Kidney (tissue), 14 donors: Measurements from ENCODE around the gene ZNF143. TPM values are rescaled to one million over a fixed set of nuclear protein-coding genes. Genes with fewer than 3 reads are reported as not detected.
"Not testable (repeated sequence)": the region's sequence is repeated elsewhere in the genome, so short reads cannot be mapped to it uniquely, and the experiment has no call there.

ENCODE experiments used
- DNase-seq, 5 donors: peaks; one replicate each; pipeline ENCODE4 v3.0.0-alpha.2; 2013 to 2020
- FAIRE-seq: peaks from 2 replicates; lab custom pipeline; 2012; peaks lifted over from hg19 to GRCh38; lab: Jason Lieb, UNC
- H3K27ac ChIP-seq, 2 donors: one replicate each; pipeline ENCODE4 v1.7.0; 2013; ENCODE audit warnings: low read depth in 2 of 2, low read length in 2 of 2, inconsistent platforms in 1 of 2
- H3K27me3 ChIP-seq: one replicate; pipeline ENCODE4 v1.7.1; 2013; ENCODE audit warnings: low read length, inconsistent platforms; ENCODE audit not compliant: control insufficient read depth, insufficient read depth
- H3K36me3 ChIP-seq, 3 donors: one replicate each; pipeline versions ENCODE4 v1.7.0 to v1.7.1; 2013; ENCODE audit warnings: low read length in 3 of 3, control low read depth in 1 of 3, inconsistent platforms in 1 of 3; ENCODE audit not compliant: insufficient read depth in 3 of 3, control insufficient read depth in 2 of 3
- H3K4me1 ChIP-seq, 3 donors: one replicate each; pipeline versions ENCODE4 v1.7.0 to v1.7.1; 2013; ENCODE audit warnings: low read length in 3 of 3, inconsistent platforms in 1 of 3, low read depth in 1 of 3; ENCODE audit not compliant: control insufficient read depth in 2 of 3, insufficient read depth in 2 of 3
- H3K4me3 ChIP-seq, 3 donors: one replicate each; pipeline versions ENCODE4 v1.7.0 to v1.8.1; 2013; ENCODE audit warnings: low read length in 3 of 3, control low read depth in 1 of 3, inconsistent platforms in 1 of 3
- H3K9ac ChIP-seq, 3 donors: one replicate each; pipeline versions ENCODE4 v1.7.0 to v1.7.1; 2013; ENCODE audit warnings: low read length in 3 of 3, control low read depth in 1 of 3, inconsistent platforms in 1 of 3
- H3K9me3 ChIP-seq, 3 donors: one replicate each; pipeline versions ENCODE4 v1.7.0 to v1.7.1; 2013; ENCODE audit warnings: low read length in 3 of 3, control low read depth in 1 of 3, inconsistent platforms in 1 of 3; ENCODE audit not compliant: control insufficient read depth in 2 of 3, insufficient read depth in 1 of 3
- CTCF ChIP-seq: IDR thresholded peaks from 3 replicates; pipeline ENCODE4 v1.5.1; 2012; ENCODE audit warnings: mild to moderate bottlenecking, moderate library complexity, borderline replicate concordance; ENCODE audit not compliant: insufficient read depth; ENCODE audit errors: extremely low read depth
- intact Hi-C: fragments of 100-400 bp; cut with DNase I; formaldehyde crosslinking; loops from one replicate; pipeline ENCODE4 v1.11.1; 2022
- polyA plus RNA-seq: library from polyadenylated mRNA; stranded (reverse); fragments of 350-450 nt; fragmentation: Illumina TruSeq; extraction: RNeasy Lipid Tissue Mini Kit (QIAGEN cat#74804); gene quantifications from one replicate; pipeline ENCODE4 v1.2.3, GENCODE V29; 2014; ENCODE audit warnings: low read depth, low replicate concordance; ENCODE audit not compliant: insufficient read depth
- total RNA-seq: library from RNA; stranded (reverse); fragmentation: NEBNext Ultra II Directional; extraction: Animal tissue kit (Norgen Biotek cat#: 25700); gene quantifications from one replicate; pipeline ENCODE4 v1.2.1, GENCODE V29; 2021
- donor health status: control.
- donor health status: control.
- donor health status: control.
- donor health status: control.
- donor health status: control.
- donor health status: DM: yes; HTN: yes; CAD: no.
- donor health status: Normal renal cell carcinoma (clear cell type).

Gene ZNF143
- total and polyA plus RNA-seq, 2 donors from 2014 or later = 8.6 to 30.3 TPM

DNA sequence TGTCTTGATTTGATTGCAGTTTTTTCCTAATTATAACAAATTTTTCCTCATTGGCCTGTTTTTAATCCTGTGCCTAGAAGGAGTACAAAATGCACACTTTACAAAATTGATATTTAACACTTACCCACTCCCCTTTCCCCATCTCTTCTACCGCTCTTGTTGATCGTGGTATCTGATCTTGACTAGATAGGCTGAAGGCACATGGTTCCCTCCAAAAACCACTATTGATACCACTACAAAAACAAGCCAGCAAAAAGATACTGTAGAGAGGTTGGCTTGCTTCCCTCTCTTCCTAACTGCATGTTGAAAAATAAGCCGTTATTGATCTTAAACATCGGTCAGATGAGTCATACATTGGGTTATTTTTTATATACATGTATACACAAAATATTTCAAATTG lies 14.6 kb upstream of the ZNF143 start:
- Histone ChIP-seq H3K27ac (no peak overlapping the region), H3K27me3 (no peaks in the 10 kb centered on the region), H3K36me3 (peaks cover 4 to 14% (median 7%) of the 10 kb centered on the region in 3 donors), H3K9me3 (peaks cover 0 to 1% (median 0%) of the 10 kb centered on the region in 3 donors), H3K4me3 (no peak overlapping the region), H3K4me1 (no peaks in the 10 kb centered on the region), H3K9ac (no peak overlapping the region)
- intact Hi-C loops = no loop called here
- TF ChIP-seq CTCF = no peak
- no peak for FAIRE-seq
- DNase-seq = no peak

- intact Hi-C loops = no loop called here
- H3K36me3 ChIP-seq = no peaks in the 10 kb centered on the region
- H3K27me3 ChIP-seq = no peaks in the 10 kb centered on the region
- DNase-seq (no peak), FAIRE-seq (no peak)
- H3K9ac ChIP-seq = no peak overlapping the region
- H3K4me1 ChIP-seq = no peaks in the 10 kb centered on the region
- H3K9me3 ChIP-seq = peaks cover 0 to 11% (median 0%) of the 10 kb centered on the region in 3 donors
- H3K4me3 ChIP-seq = no peak overlapping the region
- no peak overlapping the region for H3K27ac ChIP-seq
- TF ChIP-seq CTCF = no peak
Observed at GRCh38 chr11:9448576-9449352, 12.0 kb upstream of the ZNF143 start.

GRCh38 chr11:9452023-9452422 lies 8.8 kb upstream of the ZNF143 start:
- H3K9ac ChIP-seq, H3K27me3 ChIP-seq, FAIRE-seq, DNase-seq, H3K4me1 ChIP-seq, H3K4me3 ChIP-seq, H3K27ac ChIP-seq, intact Hi-C loops, H3K36me3 ChIP-seq: not testable (repeated sequence)
- peaks cover 0 to 11% (median 0%) of the 10 kb centered on the region in 3 donors for H3K9me3 ChIP-seq

DNA sequence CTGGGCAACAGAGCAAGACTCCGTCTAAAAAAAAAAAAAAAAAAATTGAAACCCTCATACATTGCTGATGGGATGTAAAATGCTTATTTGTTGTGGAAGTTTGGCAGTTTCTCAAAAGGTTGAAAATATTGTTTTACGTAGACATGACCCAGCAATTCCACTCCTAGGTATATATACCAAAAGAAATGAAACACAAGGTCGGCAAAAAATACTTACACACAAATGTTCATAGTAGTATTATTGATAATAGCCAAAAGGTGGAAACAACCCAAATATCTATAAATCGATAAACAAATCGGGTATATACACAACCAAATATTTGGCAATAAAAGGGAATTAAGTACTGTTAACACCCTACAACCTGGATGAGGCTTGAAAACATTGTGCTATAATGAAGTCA lies 5.1 kb upstream of the ZNF143 start:
- H3K9me3 ChIP-seq = peaks cover 0 to 11% (median 0%) of the 10 kb centered on the region in 3 donors
- H3K36me3 ChIP-seq = no peaks in the 10 kb centered on the region
- no peak overlapping the region for H3K4me3 ChIP-seq
- DNase-seq (no peak), FAIRE-seq (no peak)
- intact Hi-C loops = no loop called here
- H3K9ac ChIP-seq = no peak overlapping the region
- no peaks in the 10 kb centered on the region for H3K4me1 ChIP-seq
- no peaks in the 10 kb centered on the region for H3K27me3 ChIP-seq
- TF ChIP-seq CTCF = no peak
- H3K27ac ChIP-seq = no peak overlapping the region
